ENCODE results near the gene COL4A2.

The COL4A2 gene

GRCh38 chr13:110548891-110549794 is 242.1 kb downstream of the COL4A2 start:
- FAIRE-seq: no peak

GRCh38 chr13:110549795-110550160 is 242.7 kb downstream of the COL4A2 start:
- FAIRE-seq: no peak

- no peak for FAIRE-seq
Measured at GRCh38 chr13:110551284-110551683, 244.2 kb downstream of the COL4A2 start.

DNA sequence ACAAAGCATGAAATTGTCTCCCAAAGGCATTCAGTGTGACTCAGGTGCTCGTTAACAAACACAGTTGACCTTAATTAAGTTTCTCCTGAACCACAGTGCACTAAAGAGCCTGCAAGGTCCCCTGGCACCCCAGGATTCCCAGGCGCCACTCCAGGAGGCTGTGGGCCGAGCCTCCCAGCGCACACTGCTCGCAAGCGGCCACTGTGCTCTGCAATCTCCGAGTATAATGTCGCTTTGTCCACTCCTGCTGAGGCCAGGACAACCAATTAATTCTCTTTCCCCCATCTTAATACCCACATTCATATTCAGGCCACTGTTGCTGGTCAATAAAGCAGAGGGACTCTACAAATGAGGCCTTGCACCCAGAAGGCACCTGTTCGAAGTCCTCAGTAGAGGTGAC is 245.7 kb downstream of the COL4A2 start:
- no peak for FAIRE-seq

- no peak for FAIRE-seq
Measured at GRCh38 chr13:110553417-110553816, 246.3 kb downstream of the COL4A2 start.

GRCh38 chr13:110554227-110554836 is 247.2 kb downstream of the COL4A2 start:
- no peak for FAIRE-seq

- no peak for FAIRE-seq
Measured at GRCh38 chr13:110554946-110555345, 247.9 kb downstream of the COL4A2 start.

- FAIRE-seq: no peak
Measured at GRCh38 chr13:110555601-110556223, 248.6 kb downstream of the COL4A2 start.

GRCh38 chr13:110556224-110556606 is 249.1 kb downstream of the COL4A2 start:
- no peak for FAIRE-seq

GRCh38 chr13:110557082-110557481 is 250.0 kb downstream of the COL4A2 start:
- no peak for FAIRE-seq

GRCh38 chr13:110557610-110558305 is 250.7 kb downstream of the COL4A2 start:
- no peak for FAIRE-seq

DNA sequence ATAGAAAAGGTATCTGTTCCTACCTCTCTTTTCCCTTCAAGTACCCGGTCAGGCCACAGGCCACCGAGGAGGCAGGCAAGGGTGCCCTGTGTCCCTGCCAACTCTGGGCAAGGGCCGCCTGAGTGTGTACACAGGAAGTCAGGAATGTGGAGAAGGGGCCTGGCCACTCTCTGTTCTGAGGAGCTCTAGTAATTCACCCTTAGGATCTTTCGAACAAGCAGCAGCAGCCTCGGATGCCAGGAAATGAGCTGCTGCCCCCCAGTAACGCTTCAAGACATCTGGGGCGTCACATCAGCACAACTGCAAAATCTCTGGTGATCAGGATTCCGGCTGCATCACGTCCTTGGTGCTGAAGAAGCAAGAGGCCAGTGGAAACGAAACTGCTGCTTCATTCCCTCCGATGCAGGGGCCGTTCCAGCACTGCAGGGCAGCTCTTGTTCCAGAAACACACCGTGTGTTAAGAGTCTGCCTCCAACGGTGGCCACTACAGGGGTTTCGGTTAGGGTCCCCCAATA is 252.4 kb downstream of the COL4A2 start:
- FAIRE-seq: no peak

DNA sequence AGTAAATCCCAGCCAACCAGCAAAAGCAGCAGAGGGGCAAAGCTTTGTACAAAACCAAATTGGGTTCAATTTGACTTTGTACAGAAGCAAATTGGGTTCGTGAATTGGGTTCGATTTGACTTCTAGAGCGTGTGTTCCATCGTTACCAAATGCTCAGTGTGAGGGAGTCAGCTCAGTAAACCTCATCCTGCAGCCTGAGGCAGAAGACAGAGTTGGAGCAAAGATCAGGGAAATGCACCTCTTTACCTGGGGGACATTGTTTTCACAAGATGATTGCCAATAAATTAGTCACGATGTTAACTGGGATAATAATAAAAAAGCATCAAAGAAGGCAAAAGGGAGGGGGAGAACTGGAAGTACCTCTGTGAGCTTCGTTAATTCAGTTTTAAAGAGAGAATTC is 252.9 kb downstream of the COL4A2 start:
- FAIRE-seq: no peak

- FAIRE-seq: no peak
Measured at GRCh38 chr13:110560601-110561343, 253.7 kb downstream of the COL4A2 start.

- FAIRE-seq: no peak
Measured at GRCh38 chr13:110561344-110562035, 254.4 kb downstream of the COL4A2 start, which contains the start of gene RAB20. Gene RAB20, minus strand, starts transcription at chr13:110561722. Its CDS starts 203 bp downstream, at chr13:110561519.

DNA sequence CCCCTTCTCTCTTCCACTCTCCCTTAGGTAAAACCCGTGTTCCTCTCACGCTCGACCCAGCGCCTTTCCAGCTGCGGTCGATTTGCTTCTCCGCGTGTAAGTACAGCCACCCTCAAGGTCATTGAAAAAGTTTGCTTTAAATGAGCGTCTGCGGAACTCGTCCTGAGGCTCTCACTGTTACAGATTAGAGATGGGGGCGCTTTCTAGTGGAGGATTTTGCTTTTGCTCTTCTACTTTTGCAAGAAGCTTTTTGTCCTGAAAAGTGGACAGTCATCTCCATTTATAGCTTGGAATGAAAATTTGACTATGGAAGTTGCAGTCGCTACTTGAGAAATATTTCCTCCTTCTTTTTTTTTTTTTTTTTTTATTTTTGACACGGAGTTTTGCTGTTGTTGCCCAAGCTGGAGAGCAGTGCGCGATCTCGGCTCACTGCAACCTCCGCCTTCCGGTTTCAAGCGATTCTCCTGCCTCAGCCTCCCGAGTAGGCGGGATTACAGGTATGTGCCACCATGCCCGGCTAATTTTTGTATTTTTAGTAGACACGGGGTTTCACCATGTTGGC is 255.0 kb downstream of the COL4A2 start:
- no peak for FAIRE-seq

All from G401.6 (cell line).